Mesenchymal stem cell (in vitro differentiated cells and primary cell): ENCODE results near the gene CELF4.

ENCODE experiments used
- DNase-seq: peaks from one replicate; pipeline ENCODE4 v3.0.0-alpha.2; 2013
- H2AFZ ChIP-seq: one replicate; pipeline ENCODE4 v1.6.1; 2013; ENCODE audit warnings: low read depth, mild to moderate bottlenecking, control low read depth, inconsistent platforms, low read length, moderate library complexity
- H2AK5ac ChIP-seq: 2 replicates; pipeline ENCODE4 v1.6.1; 2013; ENCODE audit warnings: low read length, moderate library complexity, mild to moderate bottlenecking, inconsistent platforms; ENCODE audit not compliant: severe bottlenecking
- H2BK120ac ChIP-seq: one replicate; pipeline ENCODE4 v1.6.1; 2013; ENCODE audit warnings: low read depth, mild to moderate bottlenecking, inconsistent platforms, low read length, moderate library complexity
- H2BK12ac ChIP-seq, 2 experiments: one replicate each; pipeline ENCODE4 v1.6.1; 2013; ENCODE audit warnings: inconsistent platforms in 2 of 2, low read length in 2 of 2, mild to moderate bottlenecking in 2 of 2, moderate library complexity in 2 of 2, control low read depth in 1 of 2
- H2BK15ac ChIP-seq: one replicate; pipeline ENCODE4 v1.6.1; 2013; ENCODE audit warnings: mild to moderate bottlenecking, low read depth, inconsistent platforms; ENCODE audit not compliant: poor library complexity, severe bottlenecking
- H2BK5ac ChIP-seq: 2 replicates; pipeline ENCODE4 v1.6.1; 2013; ENCODE audit warnings: low read depth, mild to moderate bottlenecking, low read length, control low read depth, inconsistent platforms; ENCODE audit not compliant: poor library complexity, severe bottlenecking
- H3K14ac ChIP-seq, 2 experiments: one replicate each; pipeline ENCODE4 v1.6.1; 2013; ENCODE audit warnings: inconsistent platforms in 2 of 2, low read length in 2 of 2, control low read depth in 1 of 2, mild to moderate bottlenecking in 1 of 2, moderate library complexity in 1 of 2
- H3K18ac ChIP-seq, 2 experiments: one replicate each; pipeline ENCODE4 v1.6.1; 2013; ENCODE audit warnings: inconsistent platforms in 2 of 2, low read length in 2 of 2, control low read depth in 1 of 2, low read depth in 1 of 2, mild to moderate bottlenecking in 1 of 2
- H3K23ac ChIP-seq, 2 experiments: one replicate each; pipeline ENCODE4 v1.6.1; 2013; ENCODE audit warnings: inconsistent platforms in 2 of 2, low read length in 2 of 2, mild to moderate bottlenecking in 2 of 2, moderate library complexity in 2 of 2, control low read depth in 1 of 2
- H3K27ac ChIP-seq: 2 replicates; pipeline ENCODE4 v1.5.1; 2013; ENCODE audit warnings: mild to moderate bottlenecking, moderate library complexity, low read length, control low read depth, inconsistent platforms; ENCODE audit not compliant: poor library complexity, severe bottlenecking
- H3K27me3 ChIP-seq, 2 experiments: 2 replicates each; pipeline versions ENCODE4 v1.6.1 to v1.7.0; 2013; ENCODE audit warnings: low read length in 2 of 2, mild to moderate bottlenecking in 2 of 2, moderate library complexity in 2 of 2, control low read depth in 1 of 2, inconsistent platforms in 1 of 2; ENCODE audit not compliant: control insufficient read depth in 1 of 2, insufficient read depth in 1 of 2
- H3K36me3 ChIP-seq, 2 experiments: 2 replicates each; pipeline versions ENCODE4 v1.6.1 to v1.7.0; 2013; ENCODE audit warnings: low read length in 2 of 2, control low read depth in 1 of 2, inconsistent platforms in 1 of 2, low read depth in 1 of 2, mild to moderate bottlenecking in 1 of 2; ENCODE audit not compliant: insufficient read depth in 2 of 2, control insufficient read depth in 1 of 2
- H3K4ac ChIP-seq, 2 experiments: one replicate each; pipeline ENCODE4 v1.6.1; 2013; ENCODE audit warnings: inconsistent platforms in 2 of 2, low read length in 2 of 2, mild to moderate bottlenecking in 2 of 2, moderate library complexity in 2 of 2, control low read depth in 1 of 2, low read depth in 1 of 2
- H3K4me1 ChIP-seq: 2 replicates; pipeline ENCODE4 v1.6.1; 2013; ENCODE audit warnings: low read depth, low read length, control low read depth; ENCODE audit not compliant: control insufficient read depth, insufficient read depth
- H3K4me2 ChIP-seq: 2 replicates; pipeline ENCODE4 v1.6.1; 2013; ENCODE audit warnings: low read length, mild to moderate bottlenecking, inconsistent platforms; ENCODE audit not compliant: poor library complexity, severe bottlenecking
- H3K4me3 ChIP-seq, 2 experiments: 2 replicates each; pipeline versions ENCODE4 v1.5.1 to v1.7.0; 2013; ENCODE audit warnings: low read length in 2 of 2, mild to moderate bottlenecking in 2 of 2, control low read depth in 1 of 2, low read depth in 1 of 2; ENCODE audit not compliant: insufficient read depth in 1 of 2
- H3K79me1 ChIP-seq: replicated peaks from 2 replicates; pipeline ENCODE4 v1.6.1; 2013; ENCODE audit warnings: mild to moderate bottlenecking, control low read depth, low read length, inconsistent platforms; ENCODE audit not compliant: poor library complexity, severe bottlenecking
- H3K9ac ChIP-seq: 2 replicates; pipeline ENCODE4 v1.7.0; 2013; ENCODE audit warnings: mild to moderate bottlenecking, low read length, moderate library complexity
- H3K9me3 ChIP-seq: 2 replicates; pipeline ENCODE4 v1.7.0; 2013; ENCODE audit warnings: mild to moderate bottlenecking, low read length; ENCODE audit not compliant: control insufficient read depth
- H4K8ac ChIP-seq: one replicate; pipeline ENCODE4 v1.6.1; 2013; ENCODE audit warnings: inconsistent platforms, mild to moderate bottlenecking, low read length, moderate library complexity
- H4K91ac ChIP-seq: one replicate; pipeline ENCODE4 v1.6.1; 2013; ENCODE audit warnings: mild to moderate bottlenecking, low read length, inconsistent platforms
- WGBS: methylation state at CpG from one replicate; pipeline ENCODE4 v1.1.7; 2013; ENCODE audit warnings: mixed read lengths; 5-methylcytosine and 5-hydroxymethylcytosine counted together

Gene CELF4

GRCh38 chr18:37483984-37484819 is 81.4 kb downstream of the CELF4 start:
- H2BK120ac ChIP-seq: no peak overlapping the region
- DNase-seq: no peak
- H2BK15ac ChIP-seq: no peak overlapping the region
- 6% methylated on average over 11 of the region's 17 CpGs for WGBS
- H2BK12ac ChIP-seq: no peak overlapping the region
- H3K23ac ChIP-seq: no peak overlapping the region
- H3K9me3 ChIP-seq: no peaks in the 10 kb centered on the region
- H3K18ac ChIP-seq: no peak overlapping the region
- peaks cover 62 to 80% of the 10 kb centered on the region in 2 experiments for H3K27me3 ChIP-seq
- H3K36me3 ChIP-seq: no peaks in the 10 kb centered on the region
- no peak overlapping the region for H3K27ac ChIP-seq
- no peak overlapping the region for H4K91ac ChIP-seq
- no peak overlapping the region for H2AFZ ChIP-seq
- H3K9ac ChIP-seq: no peak overlapping the region
- H2BK5ac ChIP-seq: no peak overlapping the region
- no peaks in the 10 kb centered on the region for H3K79me1 ChIP-seq
- no peak overlapping the region for H3K4me3 ChIP-seq
- no peak overlapping the region for H3K4me2 ChIP-seq
- H3K14ac ChIP-seq: no peak overlapping the region
- no peak overlapping the region for H3K4ac ChIP-seq
- no peak overlapping the region for H2AK5ac ChIP-seq
- no peak overlapping the region for H4K8ac ChIP-seq
- H3K4me1 ChIP-seq: peaks cover 9% of the 10 kb centered on the region

DNA sequence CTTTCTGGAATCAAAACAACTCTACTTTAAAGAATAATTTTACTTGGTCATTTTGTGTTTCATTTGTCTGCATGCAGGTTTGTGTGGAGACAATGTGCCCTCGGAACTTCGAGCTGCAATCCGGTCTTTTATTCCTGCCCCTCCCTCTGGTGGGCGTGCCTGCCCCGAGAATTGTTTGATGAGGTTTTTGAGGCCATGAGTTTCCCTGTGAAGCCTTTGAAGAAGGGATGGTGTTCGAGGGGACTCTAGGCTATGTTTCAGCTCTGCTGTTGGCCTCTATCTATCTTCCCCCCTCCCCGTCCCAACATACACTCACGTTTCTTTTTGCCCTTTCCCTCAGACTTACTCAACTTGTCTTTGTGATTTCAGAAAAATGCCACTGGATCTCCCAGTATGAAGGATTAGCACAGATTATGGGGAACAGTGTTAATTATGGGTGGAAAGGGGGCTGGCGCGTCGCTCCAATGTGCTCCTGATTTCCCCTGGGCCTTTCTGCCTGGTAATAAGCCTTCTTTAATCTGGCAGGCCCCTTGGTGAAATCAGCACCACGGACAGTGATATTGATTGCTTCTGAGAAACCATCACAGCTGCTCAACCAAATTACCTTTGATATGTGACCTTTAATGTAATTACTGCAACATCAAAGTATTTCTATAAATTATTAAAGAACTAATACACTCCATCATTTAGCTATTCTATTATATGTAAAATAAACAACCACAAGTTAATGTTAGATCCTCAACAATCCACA is 82.2 kb downstream of the CELF4 start:
- peaks cover 9% of the 10 kb centered on the region for H3K4me1 ChIP-seq
- DNase-seq: peak; percentile 42
- H4K8ac ChIP-seq: no peak overlapping the region
- H3K4me2 ChIP-seq: no peak overlapping the region
- no peak overlapping the region for H3K23ac ChIP-seq
- H3K4ac ChIP-seq: no peak overlapping the region
- H3K79me1 ChIP-seq: no peaks in the 10 kb centered on the region
- no peak overlapping the region for H2AK5ac ChIP-seq
- no peaks in the 10 kb centered on the region for H3K9me3 ChIP-seq
- no peak overlapping the region for H3K14ac ChIP-seq
- H3K18ac ChIP-seq: no peak overlapping the region
- H3K27ac ChIP-seq: no peak overlapping the region
- no peak overlapping the region for H2AFZ ChIP-seq
- no peak overlapping the region for H2BK12ac ChIP-seq
- H2BK5ac ChIP-seq: no peak overlapping the region
- H4K91ac ChIP-seq: no peak overlapping the region
- H3K27me3 ChIP-seq: peaks cover 54 to 80% of the 10 kb centered on the region in 2 experiments
- no peak overlapping the region for H2BK120ac ChIP-seq
- 18% methylated on average over 8 of the region's 12 CpGs for WGBS
- no peak overlapping the region for H3K4me3 ChIP-seq
- no peaks in the 10 kb centered on the region for H3K36me3 ChIP-seq
- H3K9ac ChIP-seq: no peak overlapping the region
- no peak overlapping the region for H2BK15ac ChIP-seq

DNA sequence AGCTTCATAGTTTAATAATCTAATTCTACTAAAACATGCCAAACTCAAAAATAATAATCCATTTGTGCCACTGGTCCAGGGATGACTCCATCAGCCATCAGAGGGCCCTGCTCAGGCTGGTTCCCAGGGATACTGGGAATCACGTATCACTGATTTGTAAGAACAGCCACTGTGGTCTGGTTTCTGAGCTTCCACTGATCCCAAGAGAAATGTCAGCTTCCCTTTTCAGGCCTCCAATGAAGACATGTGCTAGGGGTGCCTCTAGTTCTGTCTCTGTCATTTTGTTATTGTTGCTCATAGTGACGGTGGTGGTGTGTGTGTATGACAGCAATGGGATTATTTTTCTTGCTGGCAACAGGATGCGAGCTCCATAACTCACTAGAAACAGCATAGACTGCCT is 83.2 kb downstream of the CELF4 start:
- Histone ChIP-seq H2BK5ac (no peak overlapping the region), H3K9me3 (no peaks in the 10 kb centered on the region), H2BK120ac (no peak overlapping the region), H3K27me3 (peaks cover 49 to 80% of the 10 kb centered on the region in 2 experiments), H3K23ac (no peak overlapping the region), H3K4ac (no peak overlapping the region), H2AFZ (no peak overlapping the region), H3K36me3 (no peaks in the 10 kb centered on the region), H2AK5ac (no peak overlapping the region), H3K4me3 (no peak overlapping the region), H3K9ac (no peak overlapping the region), H3K27ac (no peak overlapping the region), H3K18ac (no peak overlapping the region), H2BK15ac (no peak overlapping the region), H3K14ac (no peak overlapping the region), H3K4me2 (no peak overlapping the region), H4K8ac (no peak overlapping the region), H4K91ac (no peak overlapping the region), H3K4me1 (peaks cover 9% of the 10 kb centered on the region), H3K79me1 (no peaks in the 10 kb centered on the region), H2BK12ac (no peak overlapping the region)
- no peak for DNase-seq
- WGBS: 91% methylated on average over 1 of the region's 3 CpGs

DNA sequence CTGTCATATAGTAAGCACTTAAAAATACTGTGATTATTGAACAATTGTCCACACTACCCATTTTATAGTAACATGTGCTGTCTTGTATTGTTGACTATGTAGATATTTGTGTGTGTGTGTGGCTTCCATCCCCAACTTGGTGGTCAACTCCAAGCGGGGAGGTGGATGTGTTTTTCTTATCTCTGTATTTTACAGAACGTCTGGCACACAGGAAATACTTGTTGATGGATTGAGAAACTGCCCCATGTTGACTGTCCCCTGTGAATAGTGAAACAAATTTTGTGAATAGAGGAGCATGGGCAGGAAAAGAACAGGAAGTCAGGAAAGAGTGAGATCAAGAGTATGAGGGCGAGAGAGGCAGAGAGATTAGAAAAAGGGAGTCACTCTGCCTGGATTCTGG is 83.6 kb downstream of the CELF4 start:
- no peaks in the 10 kb centered on the region for H3K36me3 ChIP-seq
- H3K4ac ChIP-seq: no peak overlapping the region
- H2AFZ ChIP-seq: no peak overlapping the region
- no peak overlapping the region for H2BK120ac ChIP-seq
- no peak overlapping the region for H2AK5ac ChIP-seq
- no peak overlapping the region for H2BK5ac ChIP-seq
- no peak overlapping the region for H3K9ac ChIP-seq
- no peak overlapping the region for H3K23ac ChIP-seq
- no peak for DNase-seq
- H3K27ac ChIP-seq: no peak overlapping the region
- 34% methylated on average over 2 of the region's 3 CpGs for WGBS
- H4K91ac ChIP-seq: no peak overlapping the region
- H3K4me2 ChIP-seq: no peak overlapping the region
- no peak overlapping the region for H3K18ac ChIP-seq
- H3K79me1 ChIP-seq: no peaks in the 10 kb centered on the region
- H3K27me3 ChIP-seq: peaks cover 49 to 80% of the 10 kb centered on the region in 2 experiments
- no peak overlapping the region for H2BK15ac ChIP-seq
- no peaks in the 10 kb centered on the region for H3K9me3 ChIP-seq
- no peak overlapping the region for H4K8ac ChIP-seq
- no peak overlapping the region for H3K4me3 ChIP-seq
- peaks cover 9% of the 10 kb centered on the region for H3K4me1 ChIP-seq
- H2BK12ac ChIP-seq: no peak overlapping the region
- no peak overlapping the region for H3K14ac ChIP-seq
